Smooth muscle cell (in vitro differentiated cells): ENCODE measurements around the gene GCH1. TPM values are rescaled to one million over a fixed set of nuclear protein-coding genes. Genes with fewer than 3 reads are reported as not detected.

Experiments used
- DNase-seq: peaks from one replicate; lab custom pipeline; 2025; ENCODE audit not compliant: unreplicated experiment; lab: John Stamatoyannopoulos, UW
- H2AFZ ChIP-seq: fragments of 200-600 bp; sonication (generic); 2 replicates; pipeline ENCODE4 v1.6.0; 2016; ENCODE audit warnings: antibody characterized with exemption, low read depth, mild to moderate bottlenecking
- H3F3A ChIP-seq: fragments of 200-600 bp; sonication (generic); 2 replicates; pipeline ENCODE4 v1.6.0; 2017; ENCODE audit warnings: antibody characterized with exemption, low read depth
- H3K27ac ChIP-seq: fragments of 200-600 bp; sonication (generic); 2 replicates; pipeline ENCODE4 v1.5.1; 2016; ENCODE audit warnings: low read depth, mild to moderate bottlenecking
- H3K27me3 ChIP-seq: fragments of 200-600 bp; sonication (generic); 2 replicates; pipeline ENCODE4 v1.6.1; 2016; ENCODE audit warnings: low read depth, mild to moderate bottlenecking
- H3K36me3 ChIP-seq: fragments of 200-600 bp; sonication (generic); 2 replicates; pipeline ENCODE4 v1.5.1; 2016; ENCODE audit warnings: low read depth
- H3K4me1 ChIP-seq: fragments of 200-600 bp; sonication (generic); 2 replicates; pipeline ENCODE4 v1.5.1; 2016; ENCODE audit warnings: low read depth
- H3K4me2 ChIP-seq: fragments of 200-600 bp; sonication (generic); 2 replicates; pipeline ENCODE4 v1.6.0; 2016; ENCODE audit warnings: mild to moderate bottlenecking
- H3K4me3 ChIP-seq: fragments of 200-600 bp; sonication (generic); 2 replicates; pipeline ENCODE4 v1.5.1; 2016; ENCODE audit warnings: mild to moderate bottlenecking
- H3K79me2 ChIP-seq: fragments of 200-600 bp; sonication (generic); 2 replicates; pipeline ENCODE4 v1.6.0; 2016; ENCODE audit warnings: low read depth, mild to moderate bottlenecking
- H3K9ac ChIP-seq: fragments of 200-600 bp; sonication (generic); 2 replicates; pipeline ENCODE4 v1.6.0; 2016; ENCODE audit warnings: low read depth
- H3K9me3 ChIP-seq: fragments of 200-600 bp; sonication (generic); replicated peaks from 2 replicates; pipeline ENCODE4 v1.5.1; 2016; ENCODE audit warnings: low read depth
- H4K20me1 ChIP-seq: fragments of 200-600 bp; sonication (generic); 2 replicates; pipeline ENCODE4 v1.6.0; 2016; ENCODE audit warnings: low read depth
- WGBS: methylation state at CpG from one replicate; pipeline ENCODE4 v1.1.7; 2016; ENCODE audit warnings: low lambda C conversion rate; 5-methylcytosine and 5-hydroxymethylcytosine counted together
- polyA plus RNA-seq: library from polyadenylated mRNA; unstranded; fragments of >200 nt; fragmentation: Nextera tagmentation; extraction: Ambion mirVana; gene quantifications from 2 replicates; pipeline ENCODE4 v1.2.1, GENCODE V29; 2016
- total RNA-seq: library from RNA; depleted of rRNA; stranded (reverse); fragments of >200 nt; gene quantifications from 2 replicates; pipeline ENCODE4 v1.2.3, GENCODE V29; 2014
- TF ChIP-seq, protein P1 (sequence below): fragments of 200-600 bp; sonication (generic); IDR thresholded peaks from 2 replicates; pipeline ENCODE4 v1.5.1; 2017; ENCODE audit warnings: borderline replicate concordance, mild to moderate bottlenecking, antibody characterized with exemption; ENCODE audit not compliant: insufficient read depth, poor library complexity, severe bottlenecking

Gene GCH1
- total and polyA plus RNA-seq, 2 experiments from 2014 or later, result 0.70 to 2.1 TPM

GRCh38 chr14:54922598-54922997, 20.0 kb upstream of the GCH1 start:
- TF ChIP-seq, protein P1, sequence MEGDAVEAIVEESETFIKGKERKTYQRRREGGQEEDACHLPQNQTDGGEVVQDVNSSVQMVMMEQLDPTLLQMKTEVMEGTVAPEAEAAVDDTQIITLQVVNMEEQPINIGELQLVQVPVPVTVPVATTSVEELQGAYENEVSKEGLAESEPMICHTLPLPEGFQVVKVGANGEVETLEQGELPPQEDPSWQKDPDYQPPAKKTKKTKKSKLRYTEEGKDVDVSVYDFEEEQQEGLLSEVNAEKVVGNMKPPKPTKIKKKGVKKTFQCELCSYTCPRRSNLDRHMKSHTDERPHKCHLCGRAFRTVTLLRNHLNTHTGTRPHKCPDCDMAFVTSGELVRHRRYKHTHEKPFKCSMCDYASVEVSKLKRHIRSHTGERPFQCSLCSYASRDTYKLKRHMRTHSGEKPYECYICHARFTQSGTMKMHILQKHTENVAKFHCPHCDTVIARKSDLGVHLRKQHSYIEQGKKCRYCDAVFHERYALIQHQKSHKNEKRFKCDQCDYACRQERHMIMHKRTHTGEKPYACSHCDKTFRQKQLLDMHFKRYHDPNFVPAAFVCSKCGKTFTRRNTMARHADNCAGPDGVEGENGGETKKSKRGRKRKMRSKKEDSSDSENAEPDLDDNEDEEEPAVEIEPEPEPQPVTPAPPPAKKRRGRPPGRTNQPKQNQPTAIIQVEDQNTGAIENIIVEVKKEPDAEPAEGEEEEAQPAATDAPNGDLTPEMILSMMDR, result no peak
- Histone ChIP-seq H3K36me3 (no peaks in the 10 kb centered on the region), H4K20me1 (no peaks in the 10 kb centered on the region), H3K4me3 (no peak overlapping the region), H3K9ac (no peak overlapping the region), H3K4me2 (no peak overlapping the region), H3F3A (no peaks in the 10 kb centered on the region), H3K27ac (no peak overlapping the region), H3K27me3 (no peaks in the 10 kb centered on the region), H3K4me1 (no peaks in the 10 kb centered on the region), H3K9me3 (no peaks in the 10 kb centered on the region), H2AFZ (no peak overlapping the region), H3K79me2 (no peaks in the 10 kb centered on the region)
- whole genome bisulfite sequencing, result 90% methylated on average over 3 of the region's 3 CpGs
- DNase-seq, result no peak

DNA sequence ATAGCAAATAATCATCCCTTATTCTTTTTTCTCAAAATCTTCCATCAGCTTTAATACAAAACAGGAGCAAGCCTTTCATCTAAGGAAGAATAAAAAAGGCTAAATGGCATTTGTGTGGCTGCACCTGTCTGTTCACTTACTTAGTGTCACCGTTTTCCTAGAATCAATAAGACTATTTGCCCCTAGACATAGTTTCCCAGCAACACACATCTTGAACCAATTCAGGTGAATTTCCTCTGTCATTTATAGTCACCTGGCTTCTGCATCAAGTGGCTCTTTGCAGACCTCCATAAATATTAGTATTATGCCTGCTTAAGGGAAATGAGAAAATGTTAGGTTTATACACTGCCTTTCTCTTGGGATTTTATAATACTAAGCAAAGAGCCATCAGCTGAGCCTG, 17.4 kb upstream of the GCH1 start:
- no peak for DNase-seq
- Histone ChIP-seq H3K79me2 (no peaks in the 10 kb centered on the region), H3K36me3 (no peaks in the 10 kb centered on the region), H3K4me2 (no peak overlapping the region), H3K27me3 (no peaks in the 10 kb centered on the region), H4K20me1 (no peaks in the 10 kb centered on the region), H3K4me1 (no peaks in the 10 kb centered on the region), H3K9ac (no peak overlapping the region), H3K27ac (no peak overlapping the region), H3K4me3 (no peak overlapping the region), H3F3A (no peaks in the 10 kb centered on the region), H3K9me3 (no peaks in the 10 kb centered on the region), H2AFZ (no peak overlapping the region)
- 91% methylated on average over 1 of the region's 1 CpG for WGBS
- TF ChIP-seq, protein P1, result no peak

DNA sequence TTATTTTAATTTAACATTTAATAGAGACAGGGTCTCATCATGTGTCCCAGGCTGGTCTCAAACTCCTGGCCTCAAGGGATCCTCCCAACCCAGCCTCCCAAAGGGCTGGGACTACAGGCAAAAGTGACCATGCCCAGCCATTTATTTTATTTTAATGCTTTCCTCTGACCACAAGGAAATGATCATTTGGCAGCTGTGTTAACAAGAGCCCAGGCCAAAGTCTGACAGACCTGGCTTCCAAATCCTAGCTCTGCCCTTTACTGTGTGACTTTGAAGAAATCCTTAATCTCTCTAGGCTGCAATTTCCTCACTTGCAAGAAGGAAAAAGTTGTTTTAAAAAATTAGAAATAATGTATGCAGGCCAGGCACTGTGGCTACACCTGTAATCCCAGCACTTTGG, 16.7 kb upstream of the GCH1 start:
- H2AFZ ChIP-seq, result no peak overlapping the region
- no peak overlapping the region for H3K27ac ChIP-seq
- H3K79me2 ChIP-seq, result no peaks in the 10 kb centered on the region
- H3K27me3 ChIP-seq, result no peaks in the 10 kb centered on the region
- TF ChIP-seq, protein P1, result no peak
- H3K36me3 ChIP-seq, result no peaks in the 10 kb centered on the region
- no peak for DNase-seq
- H3K4me3 ChIP-seq, result no peak overlapping the region
- H4K20me1 ChIP-seq, result no peaks in the 10 kb centered on the region
- no peak overlapping the region for H3K9ac ChIP-seq
- no peaks in the 10 kb centered on the region for H3K9me3 ChIP-seq
- H3F3A ChIP-seq, result no peaks in the 10 kb centered on the region
- no peak overlapping the region for H3K4me2 ChIP-seq
- no peaks in the 10 kb centered on the region for H3K4me1 ChIP-seq

GRCh38 chr14:54918427-54918826, 15.8 kb upstream of the GCH1 start:
- H3K79me2 ChIP-seq, result no peaks in the 10 kb centered on the region
- no peaks in the 10 kb centered on the region for H4K20me1 ChIP-seq
- H3K36me3 ChIP-seq, result no peaks in the 10 kb centered on the region
- H2AFZ ChIP-seq, result no peak overlapping the region
- H3F3A ChIP-seq, result no peaks in the 10 kb centered on the region
- no peaks in the 10 kb centered on the region for H3K4me1 ChIP-seq
- TF ChIP-seq, protein P1, result no peak
- no peak for DNase-seq
- 83% methylated on average over 5 of the region's 5 CpGs for WGBS
- no peak overlapping the region for H3K4me3 ChIP-seq
- H3K27me3 ChIP-seq, result no peaks in the 10 kb centered on the region
- H3K4me2 ChIP-seq, result no peak overlapping the region
- H3K9me3 ChIP-seq, result no peaks in the 10 kb centered on the region
- H3K9ac ChIP-seq, result no peak overlapping the region
- no peak overlapping the region for H3K27ac ChIP-seq
